Transverse colon (tissue), 4 donors: ENCODE data around the gene AP2A1. TPM values are rescaled to one million over a fixed set of nuclear protein-coding genes. Genes with fewer than 3 reads are reported as not detected.
A peak's percentile ranks its signal among the peaks of the same experiment; 100 is the strongest.

Experiments used
- DNase-seq: peaks from one replicate; pipeline ENCODE4 v3.0.0-alpha.2; 2019
- H3K27ac ChIP-seq, 4 donors: fragments of 200-600 bp; sonication (generic); 2 replicates each; pipeline ENCODE4 v1.5.1; 2016 to 2018; ENCODE audit warnings: inconsistent platforms in 4 of 4
- H3K27me3 ChIP-seq: fragments of 200-600 bp; sonication (generic); 2 replicates; pipeline ENCODE4 v1.5.1; 2017; ENCODE audit warnings: inconsistent platforms
- H3K36me3 ChIP-seq, 4 donors: fragments of 200-600 bp; sonication (generic); 2 replicates each; pipeline ENCODE4 v1.5.1; 2017 to 2019; ENCODE audit warnings: inconsistent platforms in 4 of 4
- H3K4me1 ChIP-seq, 4 donors: fragments of 200-600 bp; sonication (generic); 2 replicates each; pipeline ENCODE4 v1.5.1; 2017 to 2020; ENCODE audit warnings: inconsistent platforms in 4 of 4
- H3K4me3 ChIP-seq, 4 donors: fragments of 200-600 bp; sonication (generic); 1 replicate in 1 of 4; 2 replicates in 3 of 4; pipeline versions ENCODE4 v1.5.1 to v1.6.1; 2017 to 2019; ENCODE audit warnings: inconsistent platforms in 4 of 4
- H3K9me3 ChIP-seq, 2 donors: fragments of 200-600 bp; sonication (generic); 2 replicates each; pipeline ENCODE4 v1.5.1; 2017 to 2019; ENCODE audit warnings: inconsistent platforms in 2 of 2
- CTCF ChIP-seq, 5 experiments: fragments of 200-600 bp in 3 of 5; fragments of 450-650 bp in 2 of 5; sonication (generic) in 3 of 5; IDR thresholded peaks; 1 replicate in 2 of 5; 2 replicates in 3 of 5; pipeline ENCODE4 v1.5.1; 2016 to 2017; ENCODE audit warnings: antibody characterized with exemption in 5 of 5, inconsistent platforms in 3 of 5, mild to moderate bottlenecking in 2 of 5, moderate library complexity in 1 of 5
- EP300 ChIP-seq: sonication (generic); formaldehyde crosslinking; IDR thresholded peaks from one replicate; pipeline ENCODE4 v1.6.1; 2017; ENCODE audit warnings: antibody characterized with exemption, low read depth
- POLR2A ChIP-seq: fragments of 450-650 bp; IDR thresholded peaks from one replicate; pipeline ENCODE4 v1.6.1; 2016; ENCODE audit warnings: antibody characterized with exemption, mild to moderate bottlenecking, moderate library complexity
- POLR2AphosphoS5 ChIP-seq, 3 donors: sonication (generic); formaldehyde crosslinking; IDR thresholded peaks; one replicate each; pipeline ENCODE4 v1.6.1; 2016; ENCODE audit warnings: antibody characterized with exemption in 3 of 3
- WGBS, 2 donors: methylation state at CpG; one replicate each; pipeline ENCODE4 v1.1.5; 2018; ENCODE audit warnings: low coverage in 1 of 2; 5-methylcytosine and 5-hydroxymethylcytosine counted together
- in situ Hi-C, 4 donors: fragments of 200-750 bp; cut with MboI; loops; one replicate each; pipeline versions ENCODE4 v1.15.0 to v1.15.1; 2017; ENCODE audit warnings: low sequenced_read_pairs in 3 of 4, low pct_ligation_motif_present in 1 of 4, low pct_unique_long_range_greater_than_20kb in 1 of 4
- intact Hi-C: fragments of 100-400 bp; cut with DNase I; formaldehyde crosslinking; loops from one replicate; pipeline ENCODE4 v1.15.1; 2023; ENCODE audit warnings: low total_unique reads
- total RNA-seq, 4 donors: library from RNA; depleted of rRNA; stranded (reverse); fragments of >200 nt; gene quantifications; one replicate each; pipeline ENCODE4 v1.1.0, GENCODE V29; 2016

Gene AP2A1
- total RNA-seq, 4 donors from 2014 or later: 71.1 to 125 (median 93.0) TPM

- intact Hi-C loops: no loop called here
These were observed 47.2 kb downstream of the AP2A1 start for GRCh38 chr19:49814010-49814409.

GRCh38 chr19:49816590-49816989 lies 49.8 kb downstream of the AP2A1 start:
- WGBS, 2 donors: 68 to 74% methylated on average over 11 to 14 of the region's 14 CpGs
- Histone ChIP-seq H3K27me3 (no peaks in the 10 kb centered on the region), H3K27ac (peak overlapping the region; percentile 85 to 97 (median 93)), H3K36me3 (no peaks in the 10 kb centered on the region), H3K9me3 (no peaks in the 10 kb centered on the region), H3K4me1 (peaks cover 13 to 35% (median 18%) of the 10 kb centered on the region in 4 donors), H3K4me3 (no peak overlapping the region)
- in situ Hi-C loops (loop anchor here in 1 of 4 donors (10.0 kb wide), 1 partner anchor 48 kb away; the partner anchor contains the start of gene PNKP), intact Hi-C loops (loop anchor here (5.0 kb wide), 1 partner anchor 36 kb away; the partner anchor contains the start of gene PTOV1)
- no peak for DNase-seq
- TF ChIP-seq EP300: no peak
- no peak for TF ChIP-seq POLR2AphosphoS5 (IDR thresholded peaks at IDR 0.05)
- no peak for TF ChIP-seq CTCF (IDR thresholded peaks at IDR 0.05)
- TF ChIP-seq POLR2A: no peak

More at GRCh38 chr19:49814010-49814409, 47.2 kb downstream of the AP2A1 start:
- Histone ChIP-seq H3K9me3 (no peaks in the 10 kb centered on the region), H3K27me3 (no peaks in the 10 kb centered on the region), H3K4me1 (peaks cover 7 to 32% (median 20%) of the 10 kb centered on the region in 4 donors), H3K36me3 (no peaks in the 10 kb centered on the region), H3K4me3 (peak overlapping the region in 3 of 4 donors; percentile 51 to 72 (median 70)), H3K27ac (peak overlapping the region; percentile 82 to 89 (median 88))
- 86% methylated on average over 1 of the region's 1 CpG; no CpG with 5 or more reads in 1 of the 2 donors for WGBS, 2 donors
- TF ChIP-seq POLR2A: no peak
- no peak for TF ChIP-seq CTCF (IDR thresholded peaks at IDR 0.05)
- no peak for TF ChIP-seq EP300
- no peak for TF ChIP-seq POLR2AphosphoS5 (IDR thresholded peaks at IDR 0.05)
- in situ Hi-C loops: loop anchor here in 1 of 4 donors (10.0 kb wide), 1 partner anchor 51 kb away; the partner anchor contains the start of gene PNKP
- no peak for DNase-seq

- in situ Hi-C loops: loop anchor here in 1 of 4 donors (10.0 kb wide), 1 partner anchor 47 kb away; the partner anchor contains the start of gene PNKP
- WGBS, 2 donors: 0% methylated on average over 2 to 47 of the region's 57 CpGs
- peak within 1 kb of the TSS; percentile 62 to 94 (median 78) for H3K4me3 ChIP-seq
- H3K36me3 ChIP-seq: no peaks in the 10 kb centered on the region
- peaks cover 12 to 30% (median 14%) of the 10 kb centered on the region in 4 donors for H3K4me1 ChIP-seq
- no peaks in the 10 kb centered on the region for H3K9me3 ChIP-seq
- peak; percentile 87 for DNase-seq
- no peaks in the 10 kb centered on the region for H3K27me3 ChIP-seq
- intact Hi-C loops: loop anchor here (5.0 kb wide), 1 partner anchor 34 kb away; the partner anchor contains the start of gene PTOV1
- H3K27ac ChIP-seq: peak within 1 kb of the TSS; percentile 85 to 97 (median 93)
- TF ChIP-seq CTCF (IDR thresholded peaks at IDR 0.05) (peak; percentile 24 to 85 (median 54)), POLR2AphosphoS5 (IDR thresholded peaks at IDR 0.05) (peak; percentile 87 to 92 (median 88)), POLR2A (peak; percentile 78), EP300 (no peak)
These were observed 51.3 kb downstream of the AP2A1 start, which contains the start of gene MED25 for GRCh38 chr19:49817964-49818648. Gene MED25, plus strand, starts transcription at chr19:49818289. Its CDS starts 53 bp downstream, at chr19:49818342.
